LHCN-M2 (cell line): ENCODE data around the gene CRYL1. TPM values are rescaled to one million over a fixed set of nuclear protein-coding genes. Genes with fewer than 3 reads are reported as not detected.

Experiments
- total RNA-seq: library from RNA; depleted of rRNA; stranded (reverse); fragments of >200 nt; gene quantifications from 2 replicates; pipeline ENCODE4 v1.2.3, GENCODE V29; 2014; rRNA removed

The CRYL1 gene
- total RNA-seq, 1 experiment from 2014 or later, result 11.5 TPM

Other genes starting within 250 kb of the CRYL1 start
- gene IFT88, start 41.3 kb upstream of the CRYL1 start, total RNA-seq, result 18.0 and 18.7 TPM in 2 replicates
- 4.9 and 7.1 TPM in 2 replicates for gene IL17D, start 177.8 kb upstream of the CRYL1 start, total RNA-seq
- 23.5 and 26.1 TPM in 2 replicates for gene EEF1AKMT1, start 248.1 kb upstream of the CRYL1 start, total RNA-seq